ENCODE measurements around the gene YES1. TPM values are rescaled to one million over a fixed set of nuclear protein-coding genes. Genes with fewer than 3 reads are reported as not detected.

YES1 gene
- total and polyA plus RNA-seq, 2 donors (not counting 3 experiments of a cell fraction or from before 2014, with no cell fraction given): 16.5 to 92.3 TPM

- peaks cover 19% of the 10 kb centered on the region for H3K4me1 ChIP-seq (ENCODE audit: control insufficient read depth, extremely low read depth, insufficient read depth, low read length)
- TF ChIP-seq POLR2A (IDR thresholded peaks at IDR 0.05; ENCODE audit: low read depth, low read length) (no peak), EZH2 (IDR thresholded peaks at IDR 0.05; ENCODE audit: borderline replicate concordance, low read depth, low read length, severe bottlenecking) (no peak), FOS (IDR thresholded peaks at IDR 0.05; ENCODE audit: borderline replicate concordance, insufficient read depth, low read length) (no peak), POLR2AphosphoS5 (IDR thresholded peaks at IDR 0.05; ENCODE audit: insufficient read depth, low read depth, low read length) (no peak), GATA2 (IDR thresholded peaks at IDR 0.05; ENCODE audit: insufficient read depth, insufficient read length, low read depth, low read length) (no peak), MAX (IDR thresholded peaks at IDR 0.05; ENCODE audit: insufficient read depth, insufficient read length) (no peak), JUN (IDR thresholded peaks at IDR 0.05; ENCODE audit: borderline replicate concordance, insufficient read depth, insufficient read length, low read depth) (peak; percentile 27), MYC (IDR thresholded peaks at IDR 0.05; ENCODE audit: low read depth, low read length) (no peak), CTCF (IDR thresholded peaks at IDR 0.05; ENCODE audit: extremely low read depth in 1 of 2, insufficient read depth in 1 of 2, low read depth in 1 of 2, low read length in 2 of 2) (peak; percentile 46 to 51)
- dilution Hi-C loops (cut with MboI; ENCODE audit: extremely low pct_ligation_motif_present, low sequenced_read_pairs) (loop anchor here (25.0 kb wide), 1 partner anchor 95 kb away; no protein-coding TSS in a partner anchor), intact Hi-C loops (cut with micrococcal nuclease) (loop anchor here (1.0 to 2.0 kb wide), 4 partner anchors 70 to 117 kb away; partner anchors contain the start of gene YES1)
- POLR2A ChIA-PET: interaction anchor here (1.8 kb wide), 1 partner anchor 89 kb away, joined by 5 read pairs; no protein-coding TSS in a partner anchor
- BruUV-seq (replicated peaks): no TSS peak
- no peak overlapping the region for H3K4me2 ChIP-seq (ENCODE audit: insufficient read depth, low read length)
- DNase-seq (ENCODE audit: low read depth, low spot score) (peak; percentile 78), FAIRE-seq (peak; percentile 66)
- H3K9ac ChIP-seq (replicated peaks; ENCODE audit: extremely low read depth, insufficient read depth, low read length): peak overlapping the region; percentile 22
- H3K9me3 ChIP-seq (replicated peaks; ENCODE audit: control insufficient read depth, insufficient read depth, low read length): no peaks in the 10 kb centered on the region
- H3K27me3 ChIP-seq (ENCODE audit: control insufficient read depth in 2 of 2, insufficient read depth in 2 of 2, low read length in 2 of 2): no peaks in the 10 kb centered on the region
- CTCF ChIA-PET: interaction anchor here (0.9 to 10.8 kb wide), 8 partner anchors 26 to 98 kb away, joined by 3 to 301 read pairs (median 8); no protein-coding TSS in a partner anchor
- no peaks in the 10 kb centered on the region for H3K9me1 ChIP-seq (replicated peaks; ENCODE audit: control insufficient read depth, extremely low read depth, insufficient read depth, low read length)
- no peaks in the 10 kb centered on the region for H3K79me2 ChIP-seq (ENCODE audit: control insufficient read depth, insufficient read depth, low read length)
- no peak overlapping the region for H2AFZ ChIP-seq (ENCODE audit: low read depth, low read length)
- H3K4me3 ChIP-seq (replicated peaks in 1 of 3; ENCODE audit: insufficient read depth in 1 of 3, low read depth in 1 of 3, low read length in 3 of 3): no peak overlapping the region
- H3K36me3 ChIP-seq (ENCODE audit: control insufficient read depth in 2 of 2, extremely low read depth in 1 of 2, insufficient read depth in 2 of 2, low read length in 2 of 2): peaks cover 6 to 10% of the 10 kb centered on the region in 2 experiments
- H3K27ac ChIP-seq (ENCODE audit: insufficient read depth, low read depth, low read length): peak overlapping the region; percentile 9
- no peaks in the 10 kb centered on the region for H4K20me1 ChIP-seq (replicated peaks; ENCODE audit: control insufficient read depth, extremely low read depth, insufficient read depth, low read length)
Measured at GRCh38 chr18:741931-742512, 70.0 kb downstream of the YES1 start.

Data from endothelial cell of umbilical vein (primary cell).